NCI-H2107 treated with DMSO at 0.1 percent for 48 hours (cell line): ENCODE data around the gene TRIM61.
"Not testable (repeated sequence)": the region's sequence is repeated elsewhere in the genome, so short reads cannot be mapped to it uniquely, and the experiment has no call there.

ENCODE experiments used
- DNase-seq: peaks from one replicate; lab custom pipeline; 2025; ENCODE audit not compliant: unreplicated experiment; lab: John Stamatoyannopoulos, UW

TRIM61 gene

DNA sequence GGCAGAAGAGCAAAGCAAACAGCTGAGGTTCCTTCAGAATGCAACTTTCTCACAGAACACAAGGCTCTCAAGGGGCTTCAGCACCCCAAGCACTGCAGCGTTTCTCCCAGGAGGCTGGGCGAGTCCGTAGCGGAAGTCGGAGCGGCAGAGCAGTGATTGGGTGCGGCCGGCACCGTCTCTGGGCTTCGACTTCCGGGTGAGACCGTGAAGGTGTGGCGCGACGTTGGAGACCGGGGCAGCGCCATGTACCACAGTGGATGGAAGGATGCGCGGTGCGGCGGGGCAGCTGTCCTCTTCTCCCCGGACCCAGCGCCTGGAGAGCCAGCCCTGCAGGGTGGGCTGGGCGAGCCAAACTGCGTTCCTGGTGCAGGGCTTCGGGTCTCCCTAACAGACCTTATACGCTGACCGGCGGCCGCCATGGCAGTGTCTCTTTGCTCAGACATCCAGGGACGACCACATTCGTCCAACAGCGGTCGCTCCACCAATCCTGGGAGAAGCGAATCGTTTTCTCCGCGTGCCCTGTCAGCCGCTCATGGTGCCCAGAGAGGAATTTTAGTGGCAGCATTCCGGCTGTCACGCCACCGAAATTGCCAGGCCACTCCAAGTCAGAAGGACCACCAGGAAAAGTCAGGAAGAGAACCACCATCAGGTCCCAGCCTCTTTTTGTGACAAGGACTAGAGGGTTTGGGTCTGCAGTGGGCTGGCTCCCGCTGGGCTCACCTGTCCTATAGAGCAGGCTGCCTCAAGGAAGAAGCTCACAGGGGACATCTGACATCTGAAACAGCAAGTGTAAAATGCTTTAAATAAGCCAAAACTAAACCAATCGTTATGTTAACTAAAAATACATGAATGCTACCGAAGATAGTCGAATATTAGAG lies 20.5 kb downstream of the TRIM61 start:
- DNase-seq: peak; percentile 31

DNA sequence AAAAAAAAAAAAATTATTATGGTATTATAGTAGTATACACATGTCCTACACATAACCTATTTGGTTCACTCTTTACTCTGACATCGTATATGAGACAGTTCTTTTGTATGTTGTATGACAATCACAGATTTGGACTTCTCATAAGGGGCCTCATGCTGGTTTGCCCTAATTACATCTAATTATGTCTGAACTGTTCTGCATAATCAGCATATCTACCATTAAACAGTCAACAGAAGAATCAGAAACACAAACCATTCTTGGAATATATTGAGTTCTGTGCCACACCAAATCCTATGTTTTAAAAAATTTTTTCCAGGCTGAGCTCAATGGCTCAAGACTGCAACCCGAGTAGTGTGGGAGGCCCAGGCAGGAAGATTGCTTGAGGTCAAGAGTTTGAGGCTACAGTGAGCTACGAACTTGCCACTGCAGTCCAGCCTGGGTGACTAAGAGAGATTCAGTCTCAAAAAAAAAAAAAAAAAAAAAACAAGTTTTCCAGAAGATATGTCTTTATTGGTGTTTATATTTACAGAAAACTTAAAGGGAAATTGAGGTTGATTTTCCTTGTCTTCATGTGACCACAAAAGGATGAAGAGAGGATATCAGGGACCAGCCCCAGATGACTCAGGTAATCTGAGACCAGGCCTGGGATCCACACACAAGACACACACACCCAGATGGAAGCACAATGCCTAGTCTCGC lies 22.2 kb downstream of the TRIM61 start:
- no peak for DNase-seq

DNA sequence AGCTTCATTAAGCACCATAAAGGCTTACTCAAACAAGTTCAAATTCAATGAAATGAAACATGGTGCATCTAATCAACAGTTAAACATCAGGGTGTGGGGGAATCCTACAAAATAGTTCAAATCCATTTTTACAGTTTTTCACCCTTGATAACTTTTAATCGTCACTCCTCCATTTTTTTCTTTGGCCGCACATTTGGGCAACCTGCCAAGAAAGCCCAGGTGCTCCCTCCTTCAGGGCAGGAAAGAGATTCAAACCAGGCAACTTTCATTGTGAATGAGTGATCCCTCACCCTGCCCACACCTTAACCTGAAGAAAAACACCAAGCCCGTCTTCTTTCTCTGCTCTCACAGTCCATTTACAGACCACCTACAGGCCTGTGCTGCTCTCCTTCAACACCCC lies 24.9 kb downstream of the TRIM61 start:
- no peak for DNase-seq

DNA sequence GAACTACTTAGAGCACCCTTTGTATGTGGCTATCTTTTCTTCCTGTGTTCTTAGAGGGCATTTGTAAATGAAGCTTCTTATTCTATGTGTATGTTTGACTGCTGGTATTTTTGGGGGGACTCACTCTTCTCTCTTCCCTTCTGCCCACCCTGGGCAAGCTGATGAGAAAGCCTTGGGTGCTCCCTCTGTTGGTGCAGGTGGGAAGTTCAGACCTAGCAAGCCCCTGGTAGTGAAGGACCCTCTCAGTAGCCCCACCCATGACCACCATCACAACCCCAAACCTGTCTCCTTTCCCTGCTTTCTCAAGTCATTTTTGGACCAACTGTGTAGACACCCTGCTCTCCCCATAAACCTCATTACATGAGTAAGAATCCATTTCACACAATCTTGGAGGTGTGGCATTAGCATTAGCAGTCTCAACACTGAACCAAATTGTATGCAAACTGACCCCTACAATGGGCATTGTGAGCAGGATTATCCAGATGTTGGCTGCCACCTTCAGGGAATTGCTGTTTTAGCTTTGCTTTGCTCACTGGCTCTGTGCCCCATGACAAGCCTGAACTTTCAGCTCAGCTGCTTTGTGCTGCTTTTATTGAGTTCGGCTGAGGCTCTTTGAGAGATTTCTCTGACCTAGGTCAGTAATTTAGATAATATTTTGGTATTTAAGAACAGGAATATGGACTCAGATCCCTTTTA lies 27.9 kb downstream of the TRIM61 start:
- no peak for DNase-seq

DNA sequence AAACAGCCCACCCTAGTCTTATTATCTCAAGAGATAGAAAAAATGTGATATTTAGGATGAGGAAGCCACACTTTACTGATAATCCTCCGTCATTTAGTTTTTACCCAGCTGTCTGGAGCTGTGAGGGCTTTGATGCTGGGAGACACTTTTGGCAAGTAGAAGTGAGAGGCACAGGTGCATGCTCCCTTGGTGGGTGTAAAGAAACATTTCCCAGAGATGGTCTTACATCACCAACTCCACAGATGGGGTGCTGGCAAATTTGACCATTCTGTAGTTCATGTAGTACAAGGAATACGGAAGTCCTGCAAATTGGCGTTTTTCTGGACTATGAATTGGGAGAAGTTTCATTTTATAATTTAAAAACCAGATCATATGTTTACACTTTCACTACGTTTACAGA lies 28.5 kb downstream of the TRIM61 start:
- DNase-seq: no peak

DNA sequence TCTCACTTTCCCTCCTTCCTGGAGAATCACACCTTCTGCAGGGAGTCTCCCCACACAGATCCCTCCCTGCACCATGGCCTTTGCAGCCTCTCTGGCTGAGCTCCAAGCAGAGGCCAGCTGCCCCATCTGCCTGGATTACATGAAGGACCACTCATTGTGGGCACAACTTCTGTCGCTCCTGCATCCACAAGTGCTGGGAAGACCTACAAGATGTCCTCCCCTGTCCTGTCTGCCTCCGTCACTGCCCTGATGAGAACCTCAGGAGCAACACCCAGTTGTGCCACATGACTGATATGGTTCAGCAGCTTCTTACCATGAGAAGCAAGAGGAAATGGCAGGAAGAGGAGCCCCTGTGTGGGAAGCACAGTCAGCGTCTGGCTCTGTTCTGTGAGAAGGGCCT lies 29.5 kb downstream of the TRIM61 start:
- DNase-seq: not testable (repeated sequence)

DNA sequence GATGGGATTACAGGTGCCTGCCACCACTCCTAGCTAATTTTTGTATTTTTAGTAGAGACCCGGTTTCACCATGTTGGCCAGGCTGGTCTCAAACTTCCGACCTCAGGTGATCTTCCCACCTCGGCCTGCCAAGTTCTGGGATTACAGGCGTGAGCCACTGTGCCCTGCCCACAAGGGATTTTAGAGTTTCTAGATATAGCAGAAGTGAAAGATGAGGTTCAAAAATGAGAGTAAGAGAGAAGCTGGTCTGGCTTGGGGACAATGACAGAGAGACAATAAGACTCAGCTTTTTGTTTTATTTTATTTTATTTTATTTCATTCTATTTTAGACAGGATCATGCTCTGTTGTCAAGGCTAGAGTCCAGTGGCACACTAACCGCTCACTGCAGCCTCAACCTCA lies 30.6 kb downstream of the TRIM61 start:
- no peak for DNase-seq

DNA sequence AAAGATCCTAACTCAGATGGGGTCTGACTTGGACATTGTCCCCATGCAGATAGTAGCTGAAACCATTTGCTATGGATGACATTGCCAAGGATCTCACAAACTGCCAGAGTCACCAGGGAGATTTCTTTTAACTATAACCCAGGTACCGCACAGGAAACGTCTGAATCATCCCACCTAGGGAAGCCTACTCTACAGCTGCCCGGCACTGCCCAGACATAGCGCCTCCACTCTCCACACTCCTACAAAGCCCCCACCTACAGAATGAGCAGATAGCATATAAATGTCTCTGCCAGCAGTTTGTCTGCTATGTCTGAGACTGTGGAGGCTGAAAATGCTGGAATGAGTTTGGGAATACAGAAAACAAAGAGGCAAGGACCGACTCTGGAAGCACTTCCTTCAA lies 32.3 kb downstream of the TRIM61 start:
- no peak for DNase-seq

DNA sequence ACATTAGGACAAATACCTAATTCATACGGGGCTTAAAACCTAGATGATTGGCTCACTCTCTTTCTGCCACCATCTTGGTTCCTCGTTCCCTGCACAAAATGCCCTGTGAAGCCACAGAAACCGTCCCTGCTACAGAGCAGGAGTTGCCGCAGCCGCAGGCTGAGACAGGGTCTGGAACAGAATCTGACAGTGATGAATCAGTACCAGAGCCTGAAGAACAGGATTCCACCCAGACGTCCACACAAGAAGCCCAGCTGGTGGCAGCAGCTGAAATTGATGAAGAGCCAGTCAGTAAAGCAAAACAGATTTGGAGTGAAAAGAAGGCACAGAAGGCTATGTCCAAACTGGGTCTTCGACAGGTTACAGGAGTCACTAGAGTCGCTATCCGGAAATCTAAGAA lies 34.3 kb downstream of the TRIM61 start:
- no peak for DNase-seq

DNA sequence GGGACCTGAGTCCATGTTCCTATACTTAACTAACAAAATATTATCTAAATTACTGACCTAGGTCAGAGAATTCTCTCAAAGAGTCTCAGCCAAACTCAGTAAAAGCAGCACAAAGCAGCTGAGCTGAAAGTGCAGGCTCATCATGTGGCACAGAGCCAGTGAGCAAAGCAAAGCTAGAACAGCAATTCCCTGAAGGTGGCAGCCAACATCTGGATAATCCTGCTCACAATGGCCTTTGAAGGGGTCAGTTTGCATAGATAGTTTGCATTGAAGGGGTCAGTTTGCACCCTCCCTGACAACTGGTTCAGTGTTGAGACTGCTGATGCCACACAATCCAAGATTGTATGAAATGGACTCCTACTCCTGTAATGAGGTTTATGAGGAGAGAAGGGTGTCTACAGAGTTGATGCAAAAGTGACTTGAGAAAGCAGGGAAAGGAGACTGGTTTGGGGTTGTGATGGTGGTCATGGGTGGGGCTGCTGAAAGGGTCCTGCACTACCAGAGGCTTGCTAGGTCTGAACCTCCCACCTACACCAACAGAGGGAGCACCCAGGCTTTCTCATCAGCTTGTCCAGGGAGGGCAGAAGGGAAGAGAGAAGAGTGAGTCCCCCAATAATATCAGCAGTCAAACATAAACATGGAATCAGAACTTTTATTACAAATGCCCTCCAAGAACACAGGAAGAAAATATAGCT lies 39.7 kb downstream of the TRIM61 start:
- DNase-seq: no peak

DNA sequence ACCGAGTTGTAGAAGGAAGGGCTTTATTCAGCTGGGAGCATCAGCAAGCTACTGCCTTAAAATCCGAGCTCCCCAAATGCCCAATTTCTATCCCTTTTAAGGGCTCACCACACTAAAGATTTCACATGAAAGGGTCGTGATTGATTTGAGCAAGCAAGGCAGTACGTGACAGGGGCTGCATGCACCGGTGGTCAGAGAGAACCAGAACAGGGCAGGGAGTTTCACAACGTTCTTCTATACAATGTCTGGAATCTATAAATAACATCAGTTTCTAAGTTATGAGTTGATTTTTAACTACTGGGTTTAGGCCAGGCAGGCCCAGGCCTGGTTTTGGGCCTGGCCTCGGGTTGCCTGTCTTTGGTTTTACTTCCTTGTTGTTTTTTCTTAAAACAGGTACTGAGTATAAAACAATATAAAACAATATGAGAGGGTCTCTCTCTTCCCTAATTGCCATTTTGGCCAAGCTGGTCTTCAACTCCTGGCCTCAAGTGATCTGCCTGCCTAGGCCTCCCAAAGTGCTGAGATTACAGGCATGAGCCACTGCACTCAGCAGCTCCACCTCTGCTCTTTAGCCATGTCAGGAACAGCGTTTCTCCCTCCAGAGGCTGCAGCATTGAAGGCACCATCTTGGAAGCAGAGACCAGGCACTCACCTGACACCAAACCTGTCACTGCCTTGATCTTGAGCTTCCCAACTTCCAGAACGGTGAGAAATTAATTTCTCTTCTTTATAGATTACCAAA lies 41.4 kb downstream of the TRIM61 start:
- not testable (repeated sequence) for DNase-seq

DNA sequence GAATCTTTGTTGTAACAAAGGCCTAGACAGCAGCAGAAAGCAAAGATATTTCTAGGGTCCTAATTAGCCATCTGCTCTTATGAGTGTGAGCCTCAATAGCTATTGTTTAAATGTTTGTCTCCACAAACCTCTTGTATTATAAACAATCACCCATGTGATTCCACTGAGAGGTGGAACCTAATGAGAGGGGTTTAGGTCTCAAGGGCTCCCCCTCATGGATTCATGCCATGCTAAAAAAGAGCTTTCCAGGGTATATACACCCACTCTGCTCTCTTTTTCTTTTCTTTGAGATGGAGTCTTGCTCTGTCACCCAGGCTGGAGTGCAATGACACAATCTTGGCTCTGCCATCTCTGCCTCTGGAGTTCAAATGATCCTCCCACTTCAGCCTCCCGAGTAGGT lies 42.1 kb downstream of the TRIM61 start:
- DNase-seq: no peak

DNA sequence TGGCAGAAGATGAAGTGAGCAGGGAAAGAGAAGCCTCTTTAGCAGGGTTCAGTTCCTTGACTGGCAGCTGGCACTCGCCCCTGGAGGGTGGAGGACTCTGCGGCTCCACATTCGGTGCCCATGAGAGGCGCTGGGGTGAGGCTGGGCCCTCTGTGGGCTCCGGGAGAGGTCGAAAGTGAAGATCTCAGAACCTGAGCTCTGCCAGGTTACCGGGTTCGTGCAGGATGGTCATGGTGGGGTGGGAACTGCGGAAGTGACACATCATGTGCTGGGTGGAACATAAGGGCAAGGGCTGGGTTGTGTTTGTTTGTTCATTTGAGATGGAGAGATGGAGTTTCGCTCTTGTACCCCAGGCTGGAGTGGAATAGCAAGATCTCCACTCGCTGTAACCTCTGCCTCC lies 44.2 kb downstream of the TRIM61 start:
- no peak for DNase-seq

DNA sequence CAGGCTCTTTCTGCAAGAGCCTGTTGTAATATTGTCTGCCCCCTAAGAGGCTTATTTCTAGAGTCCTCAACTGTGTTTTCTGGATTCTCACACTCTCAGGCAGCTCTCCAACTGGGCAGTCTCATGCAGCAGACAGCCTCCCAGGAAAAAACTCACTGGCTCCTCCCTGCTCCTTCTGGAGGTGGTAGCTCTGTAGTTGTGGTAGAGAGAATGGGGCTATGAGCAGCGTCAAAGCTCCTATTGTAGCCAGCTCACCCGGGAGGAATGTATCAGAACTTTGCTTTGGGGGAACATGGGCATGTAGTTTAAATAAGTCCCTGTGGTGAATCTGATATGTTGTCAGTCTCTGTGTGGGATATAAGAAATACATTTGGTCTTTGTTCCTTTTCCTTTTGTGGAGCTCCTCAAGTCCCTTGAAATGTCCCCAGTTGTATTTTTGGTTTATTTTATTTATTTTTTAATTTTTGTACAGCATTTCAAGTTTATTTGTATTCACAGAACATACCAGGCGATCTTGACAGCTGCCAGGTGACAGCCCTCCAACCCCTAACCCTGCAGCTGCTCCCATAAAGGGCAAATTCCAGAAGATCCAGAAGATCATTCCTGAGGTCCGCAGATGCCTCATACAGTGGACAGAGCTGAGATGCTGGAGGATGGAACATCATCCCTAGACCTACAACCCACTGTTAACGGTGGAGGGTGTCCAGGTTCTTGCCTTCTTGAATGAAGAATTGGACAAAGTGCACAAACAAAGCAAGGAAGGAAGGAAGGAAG lies 45.7 kb downstream of the TRIM61 start:
- DNase-seq: no peak

DNA sequence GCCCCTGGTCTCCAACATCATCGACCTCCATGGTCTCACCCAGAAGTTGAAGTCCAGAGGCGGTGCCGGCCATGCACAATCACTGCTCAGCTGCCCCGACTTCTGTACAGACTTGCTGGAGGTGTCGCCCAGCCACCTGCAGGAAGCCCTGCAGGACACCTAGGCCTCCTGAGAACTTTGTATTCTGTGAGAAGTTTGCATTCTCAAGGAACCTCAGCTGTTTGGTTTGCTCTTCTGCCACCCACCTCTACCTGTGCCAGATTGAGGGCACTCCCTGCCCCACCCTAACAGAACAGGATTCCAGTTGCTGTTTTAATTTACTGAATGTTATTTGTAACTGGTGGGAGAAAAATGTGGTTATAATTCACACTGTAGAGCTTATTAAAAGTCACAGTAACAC lies 46.8 kb downstream of the TRIM61 start:
- DNase-seq: no peak

DNA sequence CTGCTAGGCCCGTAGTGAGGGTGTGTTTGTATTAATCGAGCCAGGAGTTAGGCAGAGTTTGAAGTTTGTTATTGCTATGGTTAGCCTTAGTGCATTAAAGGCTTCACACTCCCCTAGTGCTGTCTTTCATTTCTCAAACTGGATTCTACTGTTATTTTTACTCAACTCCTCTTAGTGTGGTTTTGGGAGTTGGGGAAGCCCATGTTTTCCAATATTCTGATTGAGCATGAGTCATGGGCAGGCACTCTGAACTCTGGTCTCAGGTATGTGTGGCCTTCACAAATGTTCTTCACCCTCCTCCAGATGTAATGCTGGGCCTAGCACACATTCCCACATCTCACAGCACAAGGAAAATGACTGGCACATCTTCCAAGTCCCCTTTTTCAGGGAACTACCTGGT lies 50.4 kb downstream of the TRIM61 start:
- not testable (repeated sequence) for DNase-seq

DNA sequence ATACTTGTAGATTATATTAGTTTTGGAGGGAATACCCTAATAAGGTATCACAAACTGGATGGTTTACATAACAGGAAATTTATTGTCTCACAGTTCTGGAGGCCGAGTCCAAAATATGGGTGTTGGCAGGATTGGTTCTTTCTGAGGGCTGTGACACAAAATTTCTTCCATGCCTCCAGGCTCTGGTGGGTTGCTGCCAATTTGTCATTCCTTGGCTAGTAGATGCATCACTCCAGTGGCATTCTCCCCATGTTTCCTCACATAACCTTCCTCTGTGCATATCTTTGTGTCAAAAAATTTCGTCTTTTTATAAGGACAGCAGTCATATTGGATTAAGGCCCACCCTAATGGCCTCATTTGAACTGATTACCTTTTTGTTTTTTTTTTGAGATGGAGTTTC lies 51.2 kb downstream of the TRIM61 start:
- DNase-seq: no peak

DNA sequence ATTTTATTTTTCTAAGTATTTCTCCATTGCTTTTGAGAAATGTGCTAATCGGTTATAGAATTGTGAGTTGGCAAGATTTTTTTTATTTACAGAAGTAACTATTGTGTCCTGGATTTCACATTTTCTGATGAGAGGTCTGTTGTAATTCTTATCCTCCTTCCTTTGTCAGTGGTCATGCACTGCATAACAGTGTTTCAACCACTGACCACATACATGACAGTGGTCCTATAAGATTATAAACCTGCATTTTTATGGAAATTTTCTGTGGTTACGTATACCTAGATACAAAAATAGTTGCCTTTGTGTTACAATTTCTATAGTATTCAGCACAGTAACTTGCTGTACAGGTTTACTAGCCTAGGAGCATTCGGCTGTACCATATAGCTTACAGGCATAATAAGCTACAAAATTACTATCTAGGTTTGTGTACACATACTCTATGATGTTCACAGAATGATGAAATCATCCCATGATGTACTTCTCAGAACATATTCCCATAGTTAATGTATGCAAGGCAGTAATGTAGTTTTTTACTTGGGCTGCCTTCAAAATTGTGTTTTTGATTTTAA lies 52.7 kb downstream of the TRIM61 start:
- DNase-seq: no peak

DNA sequence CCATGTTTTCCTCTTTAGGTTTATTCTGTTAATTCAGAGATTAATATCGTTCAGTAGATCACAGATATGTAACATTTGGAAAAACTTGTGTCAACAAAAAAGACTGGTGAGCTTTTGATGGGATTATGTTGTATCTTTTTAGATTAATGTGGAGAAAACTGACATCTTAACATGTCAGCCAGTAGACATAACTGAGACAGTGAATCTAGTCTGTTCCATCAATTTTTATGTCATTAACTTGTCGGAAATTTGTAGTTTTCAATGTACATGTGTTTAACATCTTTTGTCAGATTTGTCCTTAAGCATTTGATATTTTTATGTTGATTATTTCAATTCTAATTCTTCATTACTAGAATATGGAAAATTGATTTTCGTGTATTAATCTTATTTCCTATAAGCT lies 58.5 kb downstream of the TRIM61 start:
- DNase-seq: no peak
